H1 (cell line): Measurements from ENCODE around the gene GFAP. TPM values are rescaled to one million over a fixed set of nuclear protein-coding genes. Genes with fewer than 3 reads are reported as not detected.

Experiments
- CTCF ChIA-PET: fragments of 300-600 bp; sonication (Branson Sonifier 250); formaldehyde crosslinking; loops from one replicate; lab custom pipeline; 2021; ENCODE audit not compliant: partially characterized antibody; lab: Charles Lee
- POLR2A ChIA-PET: fragments of 300-600 bp; sonication (Branson Sonifier 250); formaldehyde crosslinking; loops from one replicate; lab custom pipeline; 2021; ENCODE audit warnings: inconsistent platforms; ENCODE audit not compliant: partially characterized antibody; lab: Charles Lee
- DNase-seq, 2 experiments: peaks; one replicate each; pipeline versions ENCODE4 v3.0.0 to v3.0.0-alpha.2; 2010 to 2022; ENCODE audit warnings: low spot score in 2 of 2, low read depth in 1 of 2, mixed read lengths in 1 of 2
- FAIRE-seq: peaks from 2 replicates; lab custom pipeline; 2011; peaks lifted over from hg19 to GRCh38; lab: Jason Lieb, UNC
- H2AFZ ChIP-seq: 2 replicates; pipeline ENCODE4 v1.8.1; 2012; ENCODE audit warnings: low read length, inconsistent platforms
- H2AK5ac ChIP-seq: 2 replicates; pipeline ENCODE4 v1.6.1; 2013; ENCODE audit warnings: low read depth, low read length
- H2BK120ac ChIP-seq: replicated peaks from 2 replicates; pipeline ENCODE3; 2013; ENCODE audit warnings: low read depth, low read length, inconsistent platforms
- H2BK12ac ChIP-seq: 2 replicates; pipeline ENCODE4 v1.6.1; 2013; ENCODE audit warnings: low read depth, low read length
- H2BK15ac ChIP-seq: 2 replicates; pipeline ENCODE4 v1.6.1; 2013; ENCODE audit warnings: low read length
- H2BK20ac ChIP-seq: 2 replicates; pipeline ENCODE4 v1.6.1; 2013; ENCODE audit warnings: low read length
- H2BK5ac ChIP-seq: 2 replicates; pipeline ENCODE4 v1.6.1; 2013; ENCODE audit warnings: low read depth, low read length
- H3K14ac ChIP-seq: 2 replicates; pipeline ENCODE4 v1.6.1; 2013; ENCODE audit warnings: inconsistent platforms; ENCODE audit not compliant: insufficient read length
- H3K18ac ChIP-seq: 2 replicates; pipeline ENCODE4 v1.6.1; 2013; ENCODE audit warnings: low read length; ENCODE audit errors: extremely low read depth
- H3K23ac ChIP-seq: 2 replicates; pipeline ENCODE4 v1.6.1; 2013; ENCODE audit warnings: inconsistent platforms; ENCODE audit not compliant: insufficient read length
- H3K23me2 ChIP-seq: 2 replicates; pipeline ENCODE4 v1.6.1; 2013; ENCODE audit warnings: low read depth, low read length
- H3K27ac ChIP-seq: 2 replicates; pipeline ENCODE4 v1.6.1; 2011; ENCODE audit warnings: low read depth, low read length, inconsistent platforms
- H3K27me3 ChIP-seq, 4 experiments: replicated peaks in 1 of 4; 1 replicate in 1 of 4; 2 replicates in 3 of 4; pipeline versions ENCODE4 v1.6.1 to v1.8.1; 2011 to 2013; ENCODE audit warnings: low read length in 3 of 4, mild to moderate bottlenecking in 3 of 4, inconsistent platforms in 2 of 4, mixed read lengths in 2 of 4, moderate library complexity in 1 of 4; ENCODE audit not compliant: control insufficient read depth in 3 of 4, insufficient read depth in 3 of 4; ENCODE audit errors: extremely low read depth in 1 of 4
- H3K36me3 ChIP-seq, 4 experiments: 2 replicates each; pipeline versions ENCODE4 v1.6.1 to v1.8.1; 2011 to 2013; ENCODE audit warnings: mild to moderate bottlenecking in 4 of 4, low read length in 3 of 4, moderate library complexity in 2 of 4, control low read depth in 1 of 4, inconsistent platforms in 1 of 4; ENCODE audit not compliant: insufficient read depth in 4 of 4, control insufficient read depth in 2 of 4
- H3K4ac ChIP-seq: replicated peaks from 2 replicates; pipeline ENCODE3; 2013; ENCODE audit warnings: low read length, low read depth, mixed read lengths, inconsistent platforms; ENCODE audit not compliant: insufficient read length
- H3K4me1 ChIP-seq, 4 experiments: replicated peaks in 1 of 4; 1 replicate in 1 of 4; 2 replicates in 3 of 4; pipeline versions ENCODE4 v1.6.1 to v1.8.1; 2011 to 2013; ENCODE audit warnings: low read length in 3 of 4, inconsistent platforms in 2 of 4, mixed read lengths in 1 of 4; ENCODE audit not compliant: insufficient read depth in 4 of 4, control insufficient read depth in 3 of 4
- H3K4me2 ChIP-seq, 2 experiments: 2 replicates each; pipeline versions ENCODE4 v1.6.1 to v1.8.1; 2011 to 2013; ENCODE audit warnings: low read depth in 2 of 2, low read length in 2 of 2, control low read depth in 1 of 2, inconsistent platforms in 1 of 2, mild to moderate bottlenecking in 1 of 2; ENCODE audit not compliant: insufficient read depth in 1 of 2
- H3K4me3 ChIP-seq, 4 experiments: fragments of 200-600, 300-600 bp in 1 of 4; sonication (generic), shearing (Covaris generic), sonication (Bioruptor Twin) in 1 of 4; 2 replicates each; pipeline versions ENCODE4 v1.5.1 to v1.8.1; 2011 to 2016; ENCODE audit warnings: low read length in 4 of 4, low read depth in 3 of 4, control low read depth in 2 of 4, inconsistent platforms in 2 of 4, mild to moderate bottlenecking in 2 of 4, mixed read lengths in 1 of 4, moderate library complexity in 1 of 4; ENCODE audit not compliant: insufficient read depth in 2 of 4; ENCODE audit errors: extremely low read depth in 1 of 4
- H3K56ac ChIP-seq: replicated peaks from 2 replicates; pipeline ENCODE3; 2013; ENCODE audit warnings: low read depth, mild to moderate bottlenecking, mixed read lengths, low read length, inconsistent platforms; ENCODE audit not compliant: insufficient read length
- H3K79me1 ChIP-seq: 2 replicates; pipeline ENCODE4 v1.6.1; 2013; ENCODE audit warnings: low read depth, low read length, control low read depth
- H3K79me2 ChIP-seq, 2 experiments: 2 replicates each; pipeline versions ENCODE4 v1.6.1 to v1.8.1; 2012 to 2013; ENCODE audit warnings: low read length in 2 of 2, mild to moderate bottlenecking in 2 of 2, inconsistent platforms in 1 of 2; ENCODE audit not compliant: insufficient read depth in 2 of 2, control insufficient read depth in 1 of 2
- H3K9ac ChIP-seq, 4 experiments: replicated peaks in 1 of 4; 1 replicate in 1 of 4; 2 replicates in 3 of 4; pipeline versions ENCODE4 v1.6.1 to v1.8.1; 2011 to 2013; ENCODE audit warnings: low read depth in 3 of 4, low read length in 3 of 4, control low read depth in 2 of 4, mild to moderate bottlenecking in 2 of 4, moderate library complexity in 2 of 4, inconsistent platforms in 1 of 4; ENCODE audit errors: extremely low read depth in 1 of 4
- H3K9me3 ChIP-seq, 2 experiments: 2 replicates each; pipeline versions ENCODE4 v1.6.1 to v1.8.1; 2012 to 2013; ENCODE audit warnings: mild to moderate bottlenecking in 2 of 2, moderate library complexity in 2 of 2, control low read depth in 1 of 2, inconsistent platforms in 1 of 2, low read depth in 1 of 2, low read length in 1 of 2, mixed read lengths in 1 of 2; ENCODE audit not compliant: insufficient read depth in 2 of 2
- H4K20me1 ChIP-seq, 2 experiments: replicated peaks in 1 of 2; 2 replicates each; pipeline versions ENCODE3 to v1.8.1; 2011 to 2013; ENCODE audit warnings: inconsistent platforms in 2 of 2, low read length in 2 of 2, mild to moderate bottlenecking in 1 of 2; ENCODE audit not compliant: insufficient read depth in 2 of 2, control insufficient read depth in 1 of 2
- H4K5ac ChIP-seq: 2 replicates; pipeline ENCODE4 v1.6.1; 2013; ENCODE audit warnings: low read length, low read depth, mixed read lengths, inconsistent platforms; ENCODE audit not compliant: insufficient read length
- H4K8ac ChIP-seq: 2 replicates; pipeline ENCODE4 v1.8.0; 2013; ENCODE audit warnings: mild to moderate bottlenecking, moderate library complexity, low read length, inconsistent platforms; ENCODE audit not compliant: insufficient read depth; ENCODE audit errors: extremely low read depth
- H4K91ac ChIP-seq: replicated peaks from 2 replicates; pipeline ENCODE3; 2013; ENCODE audit warnings: low read length, mixed read lengths, inconsistent platforms; ENCODE audit not compliant: insufficient read length
- BCL11A ChIP-seq, 2 experiments: IDR thresholded peaks; one replicate each; pipeline ENCODE4 v1.6.1; 2011; ENCODE audit warnings: low read depth in 2 of 2, low read length in 2 of 2, mild to moderate bottlenecking in 2 of 2
- BRCA1 ChIP-seq: IDR thresholded peaks from 2 replicates; pipeline ENCODE4 v1.6.1; 2012; ENCODE audit warnings: low read depth, low read length, improper control_type of control experiment
- EGR1 ChIP-seq: IDR thresholded peaks from 2 replicates; pipeline ENCODE4 v1.6.1; 2011; ENCODE audit warnings: low read depth, low read length, borderline replicate concordance
- EP300 ChIP-seq, 2 experiments: IDR thresholded peaks; 1 replicate in 1 of 2; 2 replicates in 1 of 2; pipeline ENCODE4 v1.6.1; 2011 to 2012; ENCODE audit warnings: low read depth in 2 of 2, low read length in 2 of 2, mild to moderate bottlenecking in 2 of 2, borderline replicate concordance in 1 of 2, inconsistent platforms in 1 of 2, moderate library complexity in 1 of 2
- HDAC2 ChIP-seq, 2 experiments: fragments of 300-600 bp in 1 of 2; sonication (generic) in 1 of 2; IDR thresholded peaks; 2 replicates each; pipeline ENCODE4 v1.6.1; 2011 to 2012; ENCODE audit warnings: low read depth in 2 of 2, low read length in 2 of 2, mild to moderate bottlenecking in 2 of 2, moderate library complexity in 2 of 2, borderline replicate concordance in 1 of 2, inconsistent platforms in 1 of 2
- KDM1A ChIP-seq: fragments of 200-600, 300-600 bp; sonication (generic); IDR thresholded peaks from 2 replicates; pipeline ENCODE4 v1.7.1; 2016; ENCODE audit warnings: mild to moderate bottlenecking, low read length, borderline replicate concordance
- KDM5A ChIP-seq: fragments of 200-600 bp; IDR thresholded peaks from 2 replicates; pipeline ENCODE4 v1.7.1; 2012; ENCODE audit warnings: mild to moderate bottlenecking, low read length, inconsistent platforms, mixed read lengths
- PHF8 ChIP-seq: fragments of 200-600 bp; sonication (generic); conservative IDR thresholded peaks from 2 replicates; pipeline ENCODE4 v1.7.1; 2012; ENCODE audit warnings: low read depth, mild to moderate bottlenecking, inconsistent platforms, low read length, moderate library complexity
- RBBP5 ChIP-seq: IDR thresholded peaks from 2 replicates; pipeline ENCODE4 v1.7.1; 2012; ENCODE audit warnings: low read depth, mild to moderate bottlenecking, inconsistent platforms, low read length, moderate library complexity, borderline replicate concordance
- RNF2 ChIP-seq: fragments of 200-900, 300-1000 bp; sonication (generic); IDR thresholded peaks from 2 replicates; pipeline ENCODE4 v1.7.1; 2016; ENCODE audit warnings: borderline replicate concordance, low read depth, mild to moderate bottlenecking, antibody characterized with exemption, low read length; ENCODE audit not compliant: poor library complexity, severe bottlenecking; ENCODE audit errors: missing control alignments
- SAP30 ChIP-seq: fragments of 300-600 bp; sonication (generic); IDR thresholded peaks from 2 replicates; pipeline ENCODE4 v1.7.1; 2012; ENCODE audit warnings: low read length, moderate library complexity, mild to moderate bottlenecking, inconsistent platforms; ENCODE audit not compliant: insufficient read depth, insufficient replicate concordance
- TCF12 ChIP-seq: IDR thresholded peaks from 2 replicates; pipeline ENCODE4 v1.6.1; 2011; ENCODE audit warnings: low read depth, mild to moderate bottlenecking, low read length
- TEAD4 ChIP-seq: IDR thresholded peaks from 2 replicates; pipeline ENCODE4 v1.6.1; 2012; ENCODE audit warnings: low read depth, low read length, inconsistent platforms, mixed read lengths
- WGBS, 2 experiments: shearing (Covaris generic) in 1 of 2; methylation state at CpG; one replicate each; pipeline versions ENCODE4 v1.1.6 to v1.1.7; 2013 to 2015; ENCODE audit warnings: low lambda C conversion rate in 2 of 2, mixed read lengths in 2 of 2, inconsistent platforms in 1 of 2, low coverage in 1 of 2, missing lambda C conversion rate in 1 of 2; ENCODE audit not compliant: insufficient replicate concordance in 2 of 2, insufficient coverage in 1 of 2, insufficient read length in 1 of 2; ENCODE audit errors: extremely low coverage in 1 of 2, missing lambda C conversion rate in 1 of 2; 5-methylcytosine and 5-hydroxymethylcytosine counted together
- polyA plus RNA-seq, 7 experiments: library from polyadenylated mRNA; depleted of rRNA in 3 of 7; stranded (reverse) in 5 of 7; unstranded in 2 of 7; fragments of >200 nt in 5 of 7; fragments of 200-250 nt in 2 of 7; gene quantifications; 1 replicate in 5 of 7; 2 replicates in 1 of 7; 4 replicates in 1 of 7; pipeline versions ENCODE4 v1.2.1 to v1.2.3, GENCODE V29; 2011 to 2013; ENCODE audit warnings: missing spikeins in 2 of 7, mixed read lengths in 2 of 7
- total RNA-seq: library from RNA; stranded (reverse); fragmentation: NEBNext Ultra II Directional; extraction: Animal tissue kit (Norgen Biotek cat#: 25700); gene quantifications from 2 replicates; pipeline ENCODE4 v1.2.1, GENCODE V29; 2021

GFAP gene
- total and polyA plus RNA-seq, 2 of the 8 experiments (the other 6 are each of a cell fraction or from before 2014, with no cell fraction given), result 1.3 to 1.5 TPM

DNA sequence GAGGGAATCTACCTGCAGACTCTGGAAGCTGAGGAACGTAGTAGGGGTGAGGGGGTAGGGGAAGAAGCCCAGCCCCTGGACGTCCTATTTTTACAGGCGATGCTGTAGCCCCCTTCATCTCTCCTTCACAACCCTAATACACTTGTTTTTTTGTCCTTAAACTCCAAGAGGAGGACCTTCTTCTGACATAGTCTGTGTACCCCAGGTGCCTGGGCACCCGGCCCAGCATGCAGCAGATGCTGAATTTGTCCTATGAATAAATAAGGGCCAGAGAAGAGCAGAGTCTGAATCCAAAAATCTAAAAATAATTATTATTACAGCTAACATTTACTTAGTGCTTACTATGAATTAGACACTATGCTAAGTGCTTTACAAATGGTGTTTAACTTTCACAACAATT is 27.2 kb upstream of the GFAP start:
- H3K14ac ChIP-seq, result no peak overlapping the region
- no peak overlapping the region for H4K8ac ChIP-seq
- H3K4me1 ChIP-seq, result 0 out of 7 replicates have a peak, but pooled peaks cover 0 to 2% (median 0%) of the 10 kb centered on the region in 4 experiments
- no peak overlapping the region for H3K4me2 ChIP-seq
- H2BK5ac ChIP-seq, result no peak overlapping the region
- WGBS, 2 experiments, result 94% methylated on average over 4 of the region's 4 CpGs; no CpG with 5 or more reads in 1 of the 2 experiments
- no peak overlapping the region for H3K23ac ChIP-seq
- no peak for TF ChIP-seq BRCA1
- no peak for TF ChIP-seq SAP30
- TF ChIP-seq RBBP5, result no peak
- TF ChIP-seq BCL11A (IDR thresholded peaks at IDR 0.05; ENCODE audit: low read depth in 2 of 2, low read length in 2 of 2), result no peak
- TF ChIP-seq KDM5A, result no peak
- TF ChIP-seq RNF2, result no peak
- no peak for TF ChIP-seq HDAC2 (IDR thresholded peaks at IDR 0.05; ENCODE audit: borderline replicate concordance in 1 of 2, low read depth in 2 of 2, low read length in 2 of 2)
- TF ChIP-seq TEAD4, result no peak
- TF ChIP-seq EP300 (IDR thresholded peaks at IDR 0.05; ENCODE audit: borderline replicate concordance in 1 of 2, low read depth in 2 of 2, low read length in 2 of 2), result no peak
- TF ChIP-seq TCF12, result no peak
- TF ChIP-seq KDM1A, result no peak
- TF ChIP-seq PHF8, result no peak
- TF ChIP-seq EGR1, result no peak
- H3K27ac ChIP-seq, result no peak overlapping the region
- no peaks in the 10 kb centered on the region for H3K23me2 ChIP-seq
- H3K56ac ChIP-seq, result no peak overlapping the region
- H3K4me3 ChIP-seq, result no peak overlapping the region
- peaks cover 6% of the 10 kb centered on the region; the same call in 1 of the 2 replicates for H3K79me1 ChIP-seq
- H4K20me1 ChIP-seq, result peaks cover 4% of the 10 kb centered on the region in 2 experiments
- FAIRE-seq (no peak), DNase-seq (no peak)
- H4K5ac ChIP-seq, result no peak overlapping the region
- peaks cover 0 to 9% (median 4%) of the 10 kb centered on the region in 4 experiments; a peak in 2 of 8 replicates for H3K36me3 ChIP-seq
- H2BK15ac ChIP-seq, result no peak overlapping the region
- CTCF ChIA-PET, result interaction anchor here (0.6 to 3.0 kb wide), 7 partner anchors 10 to 165 kb away, joined by 3 to 13 read pairs (median 4); no protein-coding TSS in a partner anchor
- no peak overlapping the region for H2BK120ac ChIP-seq
- no peak overlapping the region for H4K91ac ChIP-seq
- H2AFZ ChIP-seq, result no peak overlapping the region
- H3K9me3 ChIP-seq, result no peaks in the 10 kb centered on the region
- no peaks in the 10 kb centered on the region for H3K27me3 ChIP-seq
- no peak overlapping the region for H3K9ac ChIP-seq
- H2BK12ac ChIP-seq, result no peak overlapping the region
- POLR2A ChIA-PET, result interaction anchor here (1.0 to 5.0 kb wide), 3 partner anchors 20 to 44 kb away, joined by 3 to 25 read pairs (median 3); partner anchors contain the start of gene EFTUD2
- H2AK5ac ChIP-seq, result no peak overlapping the region
- no peak overlapping the region for H3K4ac ChIP-seq
- H3K79me2 ChIP-seq, result peaks cover 6 to 78% of the 10 kb centered on the region in 2 experiments
- no peak overlapping the region for H2BK20ac ChIP-seq
- H3K18ac ChIP-seq, result no peak overlapping the region
